GM21528 (cell line): ENCODE data around the gene GLB1L.

Source experiments
- ATAC-seq: cut with Tn5 transposase; IDR thresholded peaks from one replicate; pipeline ENCODE4 v1.9.1; 2021; ENCODE audit warnings: mild to moderate bottlenecking, moderate library complexity; ENCODE audit not compliant: unreplicated experiment, low FRiP score

GLB1L gene

DNA sequence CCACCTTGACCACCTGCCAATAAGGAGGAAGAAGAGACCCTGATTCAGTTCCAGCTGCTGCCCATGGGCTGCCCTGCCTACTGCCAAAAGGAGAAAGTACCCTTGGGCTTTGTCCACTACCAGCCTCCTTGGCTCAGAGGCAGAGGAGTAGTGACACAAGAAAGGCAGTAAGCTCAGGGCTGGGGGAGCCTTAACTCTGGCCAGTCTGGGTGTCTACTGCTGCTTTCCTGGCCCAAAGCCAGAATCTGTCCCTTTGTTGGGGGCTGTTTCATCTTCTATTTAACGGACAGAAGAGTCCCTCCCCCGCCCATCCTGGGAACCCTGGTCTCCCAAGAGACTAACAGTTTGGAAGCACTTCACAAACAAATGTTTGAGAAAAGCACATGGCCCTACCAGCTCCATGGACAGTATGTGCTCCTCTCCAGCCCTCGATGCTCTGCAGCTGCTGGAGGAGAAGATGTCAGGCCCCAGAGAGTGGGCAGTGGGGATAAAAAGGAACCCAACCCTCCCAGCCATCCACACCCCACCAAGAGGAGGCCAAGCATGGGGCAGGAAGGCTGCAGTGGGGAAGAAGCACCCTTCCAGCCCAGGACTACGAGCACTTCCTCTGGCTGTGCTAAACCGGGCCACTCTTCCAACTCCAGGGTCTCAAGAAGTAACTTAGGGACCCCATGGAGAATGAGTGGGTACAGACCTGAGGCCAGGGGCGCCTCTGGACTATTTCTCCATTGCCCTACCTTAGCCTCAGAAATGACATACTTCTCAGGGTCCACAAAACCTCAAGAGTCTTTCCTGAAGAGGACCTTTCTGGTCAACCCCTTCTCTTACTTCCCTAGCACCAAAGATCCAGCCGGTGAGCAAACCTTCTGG is 17.0 kb downstream of the GLB1L start:
- ATAC-seq, result no peak

DNA sequence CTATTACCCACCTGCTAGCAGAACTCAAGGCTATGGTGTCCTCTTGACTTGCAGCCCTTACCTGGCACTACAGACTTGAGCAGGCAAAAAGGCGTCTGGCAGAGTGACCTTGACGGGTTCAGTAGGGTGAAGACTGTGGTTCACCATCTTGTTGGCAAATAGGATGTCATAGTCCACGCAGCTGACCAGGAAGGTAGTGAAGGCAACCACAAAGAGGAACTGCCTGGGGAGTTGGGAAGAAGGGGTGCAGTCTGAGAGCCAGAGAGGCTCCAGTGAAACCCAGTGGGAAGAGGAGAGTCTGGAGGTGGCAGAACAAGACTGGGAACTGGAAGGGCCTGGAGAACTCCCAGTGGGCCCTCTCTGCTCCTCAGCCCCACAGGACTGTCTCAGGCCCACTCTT is 19.9 kb downstream of the GLB1L start:
- no peak for ATAC-seq

DNA sequence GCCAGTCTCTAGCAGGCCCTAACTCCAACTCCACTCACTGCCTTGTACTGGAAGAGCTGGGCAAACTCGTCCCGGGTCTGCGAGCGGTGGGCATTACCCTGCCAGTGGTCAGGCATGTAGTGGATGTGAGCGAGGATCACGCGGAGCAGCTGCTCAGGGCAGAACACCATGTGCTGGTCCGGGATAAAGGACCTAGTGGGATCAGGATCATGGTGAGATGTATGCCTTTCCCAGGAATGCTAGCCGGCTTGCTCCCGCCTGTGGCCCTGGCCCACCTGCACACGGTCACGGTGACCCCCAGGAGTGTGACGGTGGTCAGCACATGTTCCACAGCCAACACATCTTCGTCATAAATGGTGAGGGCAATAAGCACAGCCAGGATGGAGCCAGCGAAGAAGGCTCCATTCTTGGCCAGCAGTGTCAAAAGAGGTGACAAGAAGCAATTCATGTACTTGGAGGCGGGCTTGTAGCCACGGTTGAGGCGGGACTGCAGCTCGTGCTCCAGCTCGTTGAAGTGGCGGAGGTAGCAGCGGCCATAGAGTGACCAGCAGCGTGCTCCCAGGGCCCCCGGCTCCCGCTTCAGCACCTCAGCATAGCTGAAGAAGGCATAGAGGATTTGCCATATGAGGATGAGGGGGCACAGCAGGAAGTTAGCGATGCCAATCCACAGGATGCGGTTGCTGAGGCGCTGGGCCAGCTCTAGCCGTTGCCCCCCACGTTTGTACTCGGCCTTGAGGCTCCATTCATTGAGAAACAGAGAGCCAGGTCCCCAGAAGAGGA is 21.2 kb downstream of the GLB1L start:
- ATAC-seq, result no peak

DNA sequence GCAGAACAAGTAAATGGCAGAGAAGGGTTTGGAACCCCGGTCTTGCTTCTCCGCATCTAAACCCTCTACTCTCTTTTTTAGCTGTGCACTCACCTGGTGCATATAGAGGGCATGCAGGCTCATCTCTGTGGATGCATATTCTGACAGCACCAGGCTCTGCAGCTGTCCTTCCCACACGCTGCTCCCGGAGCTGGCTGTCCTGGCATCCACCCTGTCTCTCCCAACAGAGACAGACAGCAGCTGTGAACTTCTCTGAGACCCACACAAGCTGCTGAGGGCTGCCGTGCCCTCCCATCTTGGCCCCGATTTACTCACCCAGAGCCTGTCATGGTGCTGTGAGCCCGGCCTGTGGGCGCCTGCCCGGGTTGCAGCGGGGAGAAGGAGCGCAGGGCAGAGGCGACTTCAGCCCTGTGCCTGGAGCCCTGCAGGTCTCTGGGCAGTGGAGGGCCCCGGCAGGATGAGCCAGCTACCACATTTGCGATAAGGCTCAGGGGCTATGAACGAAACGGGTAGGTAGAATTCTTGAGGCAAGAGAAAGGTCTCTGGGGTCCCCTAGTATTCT is 23.2 kb downstream of the GLB1L start:
- no peak for ATAC-seq

GRCh38 chr2:219220652-219221402 is 24.4 kb downstream of the GLB1L start:
- ATAC-seq, result no peak

DNA sequence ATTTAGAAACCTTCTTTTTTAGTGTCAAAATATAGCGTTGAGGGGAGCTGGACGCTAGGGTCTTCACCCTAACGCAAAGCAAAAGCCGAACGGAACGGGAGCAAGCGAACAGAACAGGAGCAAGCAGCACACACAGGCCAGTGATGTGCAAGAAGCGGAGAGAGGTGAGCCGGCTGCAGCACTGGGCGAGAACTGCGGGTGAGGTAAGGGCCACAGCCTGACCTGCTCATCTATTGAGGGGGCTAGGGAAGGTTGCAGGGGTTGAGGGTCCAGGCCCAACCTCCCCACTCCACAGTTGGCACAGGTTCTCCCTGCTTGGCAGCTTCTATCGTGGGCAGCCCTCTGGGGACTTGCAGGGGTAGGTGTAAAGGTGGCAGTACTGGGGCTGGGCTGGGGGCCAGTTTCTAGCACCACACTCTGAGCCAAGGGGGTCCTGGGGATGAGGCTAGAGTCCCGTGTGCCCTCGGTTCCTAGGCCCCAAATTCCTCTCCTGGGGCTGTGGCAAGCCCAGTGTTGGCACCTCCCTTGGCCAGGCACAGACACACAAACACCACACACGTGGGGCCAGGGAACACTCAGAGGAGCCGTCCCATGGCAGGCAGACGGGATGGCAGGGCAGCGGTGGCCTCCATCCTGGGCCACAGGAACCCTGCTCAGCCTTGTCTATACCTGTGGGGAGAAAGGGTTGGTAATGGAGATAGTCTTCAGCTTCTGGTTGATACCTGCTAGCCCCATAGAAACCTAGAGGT is 25.3 kb downstream of the GLB1L start:
- ATAC-seq, result no peak

DNA sequence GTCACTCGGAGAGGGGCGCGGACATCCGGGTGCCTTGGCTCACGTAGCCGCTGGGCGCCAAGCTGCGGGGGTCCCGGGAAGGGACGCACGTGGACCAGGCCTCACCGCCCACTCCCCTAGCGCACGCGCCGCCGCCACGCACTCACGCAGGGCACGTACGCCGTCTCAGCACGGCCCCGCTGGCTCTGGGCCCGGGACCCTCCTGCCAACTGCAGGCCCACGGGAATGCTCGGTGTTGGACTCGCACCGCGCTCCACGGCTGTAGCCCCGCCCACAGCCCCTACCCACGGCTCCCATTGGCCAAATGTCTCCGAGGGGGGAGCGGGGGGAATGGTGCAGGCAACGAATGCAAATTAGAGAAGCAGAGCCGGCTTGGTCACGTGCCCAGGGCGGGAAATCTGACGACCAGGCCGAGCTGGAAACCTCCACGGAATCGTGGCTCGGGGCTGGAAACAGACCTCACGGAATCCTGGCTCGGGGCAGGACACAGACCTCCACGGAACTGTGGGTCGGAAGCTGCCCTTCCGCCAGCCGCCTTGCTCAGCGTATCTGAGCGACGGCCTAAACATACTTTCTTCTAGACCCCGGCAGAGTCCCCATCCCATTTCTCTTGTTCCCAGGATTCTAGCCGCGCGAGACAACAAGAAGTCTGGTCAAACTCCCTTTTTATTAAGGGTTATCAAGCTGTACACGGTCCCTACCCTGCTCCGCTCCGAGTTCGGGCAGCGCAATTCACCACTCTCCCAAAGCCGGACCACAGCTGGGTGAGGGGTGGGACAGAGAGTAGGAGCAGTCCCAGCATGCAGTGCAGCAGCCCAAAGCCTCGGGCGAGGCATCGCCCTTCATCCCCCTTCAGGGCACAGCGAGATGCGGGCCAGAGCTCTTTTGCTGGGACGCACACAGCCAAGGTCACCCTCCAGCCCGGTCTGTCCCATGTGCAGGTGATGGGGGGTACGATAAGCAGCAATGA is 26.2 kb downstream of the GLB1L start, which contains the start of gene ABCB6:
ABCB6 (minus strand) TSS at position 227 of the 970 bp plus-strand sequence. CDS start 285 bp downstream, outside the sequence.
- ATAC-seq, result peak; percentile 78

DNA sequence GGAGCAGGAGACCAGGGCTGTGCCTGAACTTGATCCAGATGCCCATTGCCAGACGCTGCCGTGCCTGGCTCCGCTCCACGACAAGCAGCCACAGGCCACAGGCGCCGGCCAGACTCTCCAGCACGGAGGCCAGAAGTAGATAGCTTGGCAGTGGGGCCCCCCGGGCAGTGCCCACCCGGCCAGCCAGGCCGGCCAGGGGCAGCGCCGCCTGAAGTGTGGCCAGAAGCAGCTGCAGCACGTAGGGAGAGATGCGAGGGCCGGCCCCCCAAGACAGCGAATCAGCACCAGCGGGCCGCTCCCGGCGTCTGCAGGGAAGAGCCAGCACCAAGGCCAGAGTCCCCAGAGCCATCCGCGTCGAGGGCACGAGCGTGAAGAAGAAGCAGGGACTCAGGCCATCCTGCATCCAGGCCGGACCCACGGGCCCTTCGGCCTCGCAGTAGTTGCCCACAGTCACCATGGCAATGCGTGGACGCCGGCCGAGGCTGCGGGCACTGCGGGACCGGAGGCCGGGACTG is 27.0 kb downstream of the GLB1L start:
- peak; percentile 33 for ATAC-seq

GRCh38 chr2:219216535-219216915 is 28.7 kb downstream of the GLB1L start:
- ATAC-seq, result no peak

- ATAC-seq, result no peak
These were observed 29.2 kb downstream of the GLB1L start for GRCh38 chr2:219215871-219216534.

- ATAC-seq, result no peak
These were observed 30.5 kb downstream of the GLB1L start for GRCh38 chr2:219214786-219215185.

DNA sequence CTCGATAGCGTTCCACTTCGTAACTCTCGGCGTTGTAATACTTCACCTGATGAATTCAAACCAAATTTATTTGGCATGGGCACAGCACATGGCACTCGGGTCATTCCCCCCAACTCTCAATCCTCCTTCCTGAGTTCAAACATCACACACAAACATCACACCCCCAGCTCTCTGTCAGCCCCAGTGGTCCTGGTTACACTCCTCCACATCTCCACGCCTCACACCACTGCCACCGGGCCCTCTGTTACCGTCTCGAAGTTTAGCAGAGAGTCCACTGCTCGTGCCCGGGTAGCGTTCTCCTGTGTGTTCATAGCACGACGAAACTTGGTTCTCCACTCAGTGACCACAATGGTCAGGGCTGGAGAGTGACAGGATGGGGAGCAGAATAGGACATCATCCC is 31.1 kb downstream of the GLB1L start:
- no peak for ATAC-seq

- ATAC-seq, result no peak
These were observed 31.7 kb downstream of the GLB1L start for GRCh38 chr2:219213486-219214071.

GRCh38 chr2:219213026-219213415 is 32.2 kb downstream of the GLB1L start:
- no peak for ATAC-seq

- no peak for ATAC-seq
These were observed 34.3 kb downstream of the GLB1L start for GRCh38 chr2:219210886-219211362.

DNA sequence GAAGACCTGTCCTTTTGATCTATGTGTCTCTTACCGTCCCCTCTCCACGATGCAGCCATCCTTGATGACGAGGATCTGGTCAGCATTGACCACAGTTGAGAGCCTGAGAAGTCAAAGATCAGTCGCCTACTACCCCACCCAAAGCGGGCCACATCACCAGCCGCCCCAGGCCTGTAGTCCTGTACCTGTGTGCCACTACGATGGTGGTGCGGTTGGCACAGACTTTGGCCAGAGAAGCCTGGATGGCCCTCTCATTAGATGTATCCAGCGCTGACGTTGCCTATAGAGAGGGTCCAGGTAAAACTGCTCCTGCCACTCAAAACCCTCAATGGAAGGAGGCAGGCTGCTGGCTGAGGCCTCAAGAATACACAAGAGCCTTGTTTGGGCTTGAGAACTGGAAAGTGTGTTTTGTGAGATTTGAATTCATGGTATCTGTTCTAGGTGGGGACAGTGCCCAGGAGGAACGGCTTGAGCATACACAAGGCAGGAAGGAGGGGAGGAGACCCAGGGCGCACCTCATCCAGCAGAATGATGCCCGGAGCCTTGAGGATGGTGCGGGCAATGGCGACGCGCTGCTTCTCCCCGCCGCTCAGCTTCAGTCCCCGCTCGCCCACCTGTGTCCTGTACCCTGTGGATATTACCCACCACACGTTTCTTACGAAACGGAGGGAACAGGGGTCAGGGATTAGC is 34.9 kb downstream of the GLB1L start:
- no peak for ATAC-seq
